GM19463 (cell line): Measurements from ENCODE around the gene KIF5C.
"Not testable (repeated sequence)": the region's sequence is repeated elsewhere in the genome, so short reads cannot be mapped to it uniquely, and the experiment has no call there.

ENCODE experiments used
- ATAC-seq: cut with Tn5 transposase; IDR thresholded peaks from one replicate; pipeline ENCODE4 v1.9.1; 2021; ENCODE audit warnings: mild to moderate bottlenecking, moderate library complexity; ENCODE audit not compliant: unreplicated experiment

Gene KIF5C

GRCh38 chr2:148959745-148960144 is 84.7 kb downstream of the KIF5C start:
- ATAC-seq, result no peak

GRCh38 chr2:148960483-148960882 is 85.5 kb downstream of the KIF5C start:
- ATAC-seq, result no peak

- no peak for ATAC-seq
Measured at GRCh38 chr2:148963461-148963860, 88.4 kb downstream of the KIF5C start.

GRCh38 chr2:148965623-148966437 is 90.8 kb downstream of the KIF5C start:
- peak; percentile 63 for ATAC-seq

DNA sequence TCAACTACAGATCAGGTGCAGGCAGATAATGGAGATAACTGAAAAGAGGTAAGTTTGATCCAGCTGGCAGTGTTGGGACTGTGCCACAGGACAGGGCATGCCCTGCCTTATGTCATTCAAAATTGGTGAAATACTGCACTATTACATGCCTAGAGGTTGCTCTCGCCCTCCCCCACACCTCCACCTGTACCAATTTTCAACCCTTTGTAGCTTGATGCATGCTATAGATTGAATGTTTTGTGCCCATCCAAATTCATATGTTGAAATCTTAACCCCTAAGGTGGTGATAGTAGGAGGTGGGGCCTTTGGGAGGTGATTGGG is 91.4 kb downstream of the KIF5C start:
- no peak for ATAC-seq

- ATAC-seq, result no peak
Measured at GRCh38 chr2:148967056-148967455, 92.0 kb downstream of the KIF5C start.

DNA sequence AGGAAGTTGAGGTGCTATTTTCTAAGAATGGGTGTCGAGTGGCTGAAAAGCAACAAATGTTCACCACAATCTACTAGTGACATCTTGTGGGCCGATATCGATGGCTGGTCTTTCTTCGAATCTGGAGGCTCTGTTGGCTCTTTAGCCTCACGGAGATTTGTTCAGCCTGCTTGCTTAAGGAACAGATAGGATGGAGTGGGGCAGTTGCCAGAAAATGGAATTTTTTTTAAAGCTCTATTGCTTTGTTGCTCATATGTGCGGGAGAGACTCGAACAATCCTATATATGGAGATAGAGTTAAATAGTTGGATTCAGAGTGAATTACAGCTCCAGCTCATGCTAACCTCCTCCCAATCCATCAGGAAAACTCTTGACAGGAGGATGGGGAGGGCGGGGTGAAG is 92.6 kb downstream of the KIF5C start:
- ATAC-seq, result no peak

GRCh38 chr2:148968301-148968700 is 93.3 kb downstream of the KIF5C start:
- ATAC-seq, result no peak

DNA sequence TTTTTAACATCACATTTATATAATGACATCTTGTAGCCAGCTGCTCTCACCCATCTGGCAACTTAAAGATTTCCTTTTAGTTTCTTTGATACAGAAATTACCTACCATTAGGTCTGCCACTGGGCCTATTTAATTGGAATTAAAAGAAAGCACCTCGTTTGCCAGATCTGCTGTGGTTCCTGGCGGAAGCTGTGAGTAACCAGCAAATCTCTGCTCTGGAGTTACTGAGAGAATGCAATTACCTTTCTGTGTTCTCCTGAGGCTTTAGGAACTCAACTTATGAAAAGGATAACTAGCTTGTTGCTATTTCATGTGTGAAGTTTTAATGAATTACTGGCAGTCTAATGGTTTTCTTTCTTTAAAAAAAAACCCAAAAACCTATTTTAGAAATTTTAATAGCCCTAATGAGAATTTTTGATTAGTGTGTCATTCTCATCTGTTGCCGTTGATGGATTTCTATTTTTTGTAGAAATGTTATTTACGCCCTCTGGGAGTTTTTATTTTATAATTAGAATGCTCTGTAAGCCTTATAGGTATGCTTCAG is 93.8 kb downstream of the KIF5C start:
- ATAC-seq, result no peak

DNA sequence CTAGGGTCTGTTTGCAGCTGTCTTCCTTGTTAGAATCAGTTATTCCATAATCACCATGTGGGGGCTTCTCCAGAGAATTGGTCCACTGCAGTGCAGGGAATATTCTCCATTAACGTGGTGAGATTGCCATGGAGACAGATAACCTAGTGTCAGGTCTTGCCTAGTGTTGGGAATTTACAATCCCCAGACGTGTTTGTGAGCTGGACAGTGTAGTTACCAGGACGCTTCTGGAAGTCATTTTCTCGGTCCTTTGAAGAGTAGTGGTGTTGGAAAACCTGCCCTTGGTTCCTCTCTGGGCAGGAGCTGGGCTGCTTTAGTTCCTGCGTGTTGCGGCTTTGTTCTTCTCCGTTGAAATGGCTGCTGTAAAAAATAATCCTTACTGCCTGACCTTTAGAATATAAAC is 94.6 kb downstream of the KIF5C start:
- ATAC-seq, result no peak

DNA sequence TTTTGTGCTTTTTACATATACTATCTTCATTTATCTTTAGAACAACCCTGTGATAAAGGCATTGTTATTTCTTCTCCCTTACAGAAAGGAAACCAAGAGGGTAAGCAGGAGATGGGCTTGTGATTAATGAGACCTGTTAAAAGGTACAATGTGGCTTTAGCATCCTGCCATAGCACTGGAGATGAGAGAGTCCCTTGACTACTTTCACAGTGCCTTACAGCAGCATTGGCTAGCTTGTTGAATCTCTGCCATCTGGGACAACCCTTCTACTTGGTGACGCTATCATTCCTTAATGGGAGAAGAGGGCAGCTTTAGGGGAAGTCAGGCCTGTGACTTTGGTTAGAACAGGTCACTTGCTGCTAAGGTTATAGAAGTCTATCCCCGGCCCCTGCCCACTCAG is 95.4 kb downstream of the KIF5C start:
- no peak for ATAC-seq

DNA sequence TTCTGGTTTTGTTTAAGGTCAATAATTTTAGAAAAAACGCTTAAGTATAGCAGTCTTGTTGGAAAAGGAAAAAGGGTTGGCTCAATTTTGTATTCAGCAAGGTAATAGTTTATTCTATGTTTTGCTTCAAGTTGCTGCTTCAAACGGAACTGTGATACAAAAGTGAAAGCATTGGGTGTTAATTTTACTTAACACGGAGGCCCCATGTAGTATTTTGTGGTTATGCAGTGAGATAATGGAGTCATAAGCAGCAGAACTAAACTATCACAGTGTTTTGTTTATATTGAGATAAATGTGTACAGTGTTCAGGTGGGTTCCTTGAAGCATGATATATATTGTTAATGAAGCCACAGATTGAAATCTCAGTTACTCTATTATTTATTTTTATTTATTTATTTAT is 96.5 kb downstream of the KIF5C start:
- peak; percentile 77 for ATAC-seq

GRCh38 chr2:148974095-148974494 is 99.1 kb downstream of the KIF5C start:
- no peak for ATAC-seq

DNA sequence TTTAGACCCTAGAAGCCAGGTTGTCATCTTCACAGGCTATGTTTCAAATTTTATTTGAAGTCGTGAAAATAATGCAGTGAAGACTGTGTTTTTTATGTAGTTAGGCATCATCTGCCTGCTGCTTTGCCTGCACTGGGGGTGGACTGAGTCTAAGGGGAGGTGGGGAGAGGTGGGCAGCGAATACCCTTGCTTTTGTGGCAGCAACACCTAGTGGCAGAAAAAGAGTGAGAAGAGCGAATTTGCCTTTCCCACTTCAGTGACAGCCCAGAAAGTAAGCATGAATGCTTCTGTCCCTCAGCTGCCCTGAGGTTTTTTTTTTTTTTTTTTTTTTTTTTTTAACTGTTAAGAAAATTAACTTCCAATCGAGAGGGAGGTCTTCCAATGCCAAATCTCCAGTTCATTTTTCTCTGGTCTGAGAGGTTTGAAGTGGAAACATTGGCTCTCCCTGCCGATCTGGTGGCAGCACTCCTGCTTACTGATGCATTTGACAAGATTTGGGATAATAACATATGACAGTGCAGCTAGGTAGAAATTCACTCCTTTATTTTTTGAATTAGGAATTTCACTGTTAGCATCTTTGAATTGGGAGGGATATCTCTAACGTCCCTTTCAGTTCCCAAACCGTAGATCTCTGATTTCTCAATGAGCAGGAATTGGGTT is 103.1 kb downstream of the KIF5C start:
- ATAC-seq, result no peak

DNA sequence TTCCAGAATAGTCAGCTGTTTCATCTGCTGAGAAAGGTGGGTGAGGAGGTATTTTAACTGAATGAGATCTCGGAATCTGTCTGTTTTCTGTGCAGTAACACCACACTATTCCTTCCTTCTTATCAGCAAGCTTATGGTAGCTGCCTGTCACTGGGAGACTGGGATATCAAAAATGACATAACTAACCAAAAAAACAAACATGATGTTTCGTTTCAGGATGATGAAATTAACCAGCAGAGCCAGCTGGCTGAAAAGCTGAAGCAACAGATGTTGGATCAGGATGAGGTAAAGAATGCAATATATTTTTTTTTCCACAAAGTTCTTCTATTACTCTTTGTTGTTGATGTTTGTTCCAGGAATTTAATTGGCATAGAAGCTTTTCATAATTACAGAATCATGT is 103.7 kb downstream of the KIF5C start:
- ATAC-seq, result no peak

DNA sequence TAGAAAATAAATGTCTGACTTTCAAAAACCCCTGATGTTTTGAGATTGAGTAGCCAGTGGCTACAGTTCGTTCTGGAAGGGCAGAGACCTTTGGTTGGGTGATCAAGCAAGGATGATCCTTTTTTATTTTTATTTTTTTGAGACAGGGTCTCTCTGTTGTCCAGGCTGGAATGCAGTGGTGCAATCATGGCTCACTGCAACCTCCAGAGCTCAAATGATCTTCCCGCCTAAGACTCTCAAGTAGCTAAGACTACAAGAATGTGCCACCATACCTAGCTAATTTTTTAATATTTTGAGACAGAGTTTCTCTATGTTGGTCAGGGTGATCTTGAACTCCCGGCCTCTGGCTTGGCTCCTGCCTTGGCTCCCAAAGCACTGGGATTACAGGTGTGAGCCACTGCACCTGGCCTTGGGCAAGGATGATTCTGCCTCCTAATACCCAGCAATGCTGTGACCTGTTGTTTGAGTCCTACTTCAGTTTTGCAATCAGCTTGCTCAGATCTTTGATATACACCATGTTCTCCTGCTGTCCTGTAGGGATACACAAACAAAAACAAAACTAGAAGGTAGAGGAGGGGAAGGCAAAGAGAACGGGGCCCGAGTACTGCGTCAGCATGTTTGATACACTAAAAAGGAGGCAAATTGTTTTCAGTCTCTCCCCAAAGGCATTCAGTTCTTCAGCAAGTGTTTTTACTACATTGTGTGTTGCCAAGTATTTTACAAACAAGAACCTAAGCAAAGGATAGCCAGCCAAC is 104.3 kb downstream of the KIF5C start:
- ATAC-seq, result no peak

GRCh38 chr2:148979919-148980277 is 104.9 kb downstream of the KIF5C start:
- ATAC-seq, result no peak

DNA sequence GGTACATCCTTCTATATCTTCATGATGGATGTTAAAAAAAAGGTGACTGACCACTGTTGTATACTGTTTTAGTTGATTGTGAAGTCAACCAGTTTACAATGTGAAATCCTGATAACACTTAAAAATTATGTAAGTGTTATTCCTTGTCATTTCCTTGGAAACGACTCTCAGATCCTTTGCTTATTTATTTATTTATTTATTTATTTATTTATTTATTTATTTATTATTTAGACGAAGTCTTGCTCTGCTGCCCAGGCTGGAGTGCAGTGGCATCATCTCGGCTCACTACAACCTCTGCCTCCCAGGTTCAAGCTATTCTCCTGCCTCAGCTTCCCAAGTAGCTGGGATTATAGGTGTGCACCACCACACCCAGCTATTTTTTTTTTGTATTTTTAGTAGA is 105.5 kb downstream of the KIF5C start:
- ATAC-seq, result not testable (repeated sequence)

DNA sequence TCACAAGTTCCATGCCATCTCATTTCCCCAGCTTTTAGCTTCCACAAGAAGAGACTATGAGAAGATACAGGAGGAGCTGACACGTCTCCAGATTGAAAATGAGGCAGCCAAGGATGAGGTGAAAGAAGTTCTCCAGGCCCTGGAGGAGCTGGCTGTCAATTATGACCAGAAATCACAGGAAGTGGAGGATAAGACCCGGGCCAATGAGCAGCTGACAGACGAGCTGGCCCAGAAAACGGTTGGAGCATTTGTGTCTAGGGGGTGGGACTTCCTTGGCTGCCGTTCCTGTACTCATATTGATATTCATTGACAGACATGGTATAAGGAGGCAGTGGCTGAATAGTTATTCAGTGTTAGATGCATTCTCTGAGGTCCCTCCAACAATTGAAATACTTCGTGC is 106.3 kb downstream of the KIF5C start:
- ATAC-seq, result no peak

- no peak for ATAC-seq
Measured at GRCh38 chr2:148981781-148982180, 106.8 kb downstream of the KIF5C start.

- no peak for ATAC-seq
Measured at GRCh38 chr2:148982282-148982681, 107.3 kb downstream of the KIF5C start.

GRCh38 chr2:148983896-148984295 is 108.9 kb downstream of the KIF5C start:
- ATAC-seq, result no peak
